Measurements from ENCODE around the gene OXER1.

- TF ChIP-seq, protein P1, sequence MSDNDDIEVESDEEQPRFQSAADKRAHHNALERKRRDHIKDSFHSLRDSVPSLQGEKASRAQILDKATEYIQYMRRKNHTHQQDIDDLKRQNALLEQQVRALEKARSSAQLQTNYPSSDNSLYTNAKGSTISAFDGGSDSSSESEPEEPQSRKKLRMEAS (IDR thresholded peaks at IDR 0.05) = no peak
- TF ChIP-seq, protein P2, sequence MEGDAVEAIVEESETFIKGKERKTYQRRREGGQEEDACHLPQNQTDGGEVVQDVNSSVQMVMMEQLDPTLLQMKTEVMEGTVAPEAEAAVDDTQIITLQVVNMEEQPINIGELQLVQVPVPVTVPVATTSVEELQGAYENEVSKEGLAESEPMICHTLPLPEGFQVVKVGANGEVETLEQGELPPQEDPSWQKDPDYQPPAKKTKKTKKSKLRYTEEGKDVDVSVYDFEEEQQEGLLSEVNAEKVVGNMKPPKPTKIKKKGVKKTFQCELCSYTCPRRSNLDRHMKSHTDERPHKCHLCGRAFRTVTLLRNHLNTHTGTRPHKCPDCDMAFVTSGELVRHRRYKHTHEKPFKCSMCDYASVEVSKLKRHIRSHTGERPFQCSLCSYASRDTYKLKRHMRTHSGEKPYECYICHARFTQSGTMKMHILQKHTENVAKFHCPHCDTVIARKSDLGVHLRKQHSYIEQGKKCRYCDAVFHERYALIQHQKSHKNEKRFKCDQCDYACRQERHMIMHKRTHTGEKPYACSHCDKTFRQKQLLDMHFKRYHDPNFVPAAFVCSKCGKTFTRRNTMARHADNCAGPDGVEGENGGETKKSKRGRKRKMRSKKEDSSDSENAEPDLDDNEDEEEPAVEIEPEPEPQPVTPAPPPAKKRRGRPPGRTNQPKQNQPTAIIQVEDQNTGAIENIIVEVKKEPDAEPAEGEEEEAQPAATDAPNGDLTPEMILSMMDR (IDR thresholded peaks at IDR 0.05; ENCODE audit: low read depth, low read length, missing input control) = no peak
- TF ChIP-seq EGR1 (IDR thresholded peaks at IDR 0.05; ENCODE audit: low read depth in 2 of 2) (no peak), ATF3 (IDR thresholded peaks at IDR 0.05) (no peak), TAF1 (conservative IDR thresholded peaks at IDR 0.05) (no peak), RAD21 (IDR thresholded peaks at IDR 0.05) (no peak), FOXA1 (IDR thresholded peaks at IDR 0.05) (no peak), NR2F2 (IDR thresholded peaks at IDR 0.05) (no peak), REST (IDR thresholded peaks at IDR 0.05) (no peak), RXRA (IDR thresholded peaks at IDR 0.05) (no peak)
These were observed 2.4 kb downstream of the OXER1 start for GRCh38 chr2:42761554-42761953.

All from liver (tissue), 3 donors.